MM.1S (cell line): Measurements from ENCODE around the gene SART3.

Source experiments
- DNase-seq: peaks from one replicate; pipeline ENCODE4 v3.0.0-alpha.2; 2015
- H2AFZ ChIP-seq: fragments of 300-600 bp; sonication (generic); 2 replicates; pipeline ENCODE4 v1.6.0; 2016; ENCODE audit warnings: antibody characterized with exemption, low read length
- H3F3A ChIP-seq: fragments of 300-600 bp; sonication (generic); 2 replicates; pipeline ENCODE4 v1.6.1; 2016; ENCODE audit warnings: mild to moderate bottlenecking, antibody characterized with exemption, low read length, moderate library complexity, mixed read lengths; ENCODE audit not compliant: insufficient read depth
- H3K27ac ChIP-seq: fragments of 300-600 bp; sonication (generic); 2 replicates; pipeline ENCODE4 v1.5.1; 2016; ENCODE audit warnings: mild to moderate bottlenecking, low read length
- H3K27me3 ChIP-seq: fragments of 300-600 bp; sonication (generic); replicated peaks from 2 replicates; pipeline ENCODE4 v1.6.0; 2016; ENCODE audit warnings: low read length; ENCODE audit not compliant: insufficient read depth
- H3K36me3 ChIP-seq: fragments of 300-600 bp; sonication (generic); replicated peaks from 2 replicates; pipeline ENCODE4 v1.6.1; 2016; ENCODE audit warnings: mild to moderate bottlenecking, low read length, mixed read lengths; ENCODE audit not compliant: insufficient read depth
- H3K4me1 ChIP-seq: fragments of 300-600 bp; sonication (generic); 2 replicates; pipeline ENCODE4 v1.6.1; 2016; ENCODE audit warnings: low read length, mixed read lengths
- H3K4me2 ChIP-seq: fragments of 300-600 bp; sonication (generic); 2 replicates; pipeline ENCODE4 v1.6.0; 2016; ENCODE audit warnings: low read depth, low read length
- H3K4me3 ChIP-seq: fragments of 300-600 bp; sonication (generic); 2 replicates; pipeline ENCODE4 v1.5.1; 2016; ENCODE audit warnings: low read length, mixed read lengths
- H3K79me2 ChIP-seq: fragments of 300-600 bp; sonication (generic); 2 replicates; pipeline ENCODE4 v1.6.1; 2016; ENCODE audit warnings: mixed run types, low read length, mixed read lengths
- H3K9ac ChIP-seq: fragments of 300-600 bp; sonication (generic); 2 replicates; pipeline ENCODE4 v1.6.1; 2016; ENCODE audit warnings: low read length, mixed read lengths
- H3K9me2 ChIP-seq: fragments of 300-600 bp; sonication (generic); replicated peaks from 2 replicates; pipeline ENCODE4 v1.6.1; 2016; ENCODE audit warnings: mild to moderate bottlenecking, low read length, mixed read lengths; ENCODE audit not compliant: insufficient read depth
- H3K9me3 ChIP-seq: fragments of 300-600 bp; sonication (generic); replicated peaks from 2 replicates; pipeline ENCODE4 v1.6.1; 2016; ENCODE audit warnings: mild to moderate bottlenecking, low read length, mixed read lengths; ENCODE audit not compliant: insufficient read depth
- H4K20me1 ChIP-seq: fragments of 300-600 bp; sonication (generic); 2 replicates; pipeline ENCODE4 v1.6.1; 2016; ENCODE audit warnings: mild to moderate bottlenecking, low read length, moderate library complexity, mixed read lengths; ENCODE audit not compliant: insufficient read depth
- EZH2 ChIP-seq: fragments of 300-600 bp; sonication (generic); optimal IDR thresholded peaks from 2 replicates; pipeline ENCODE3; 2017; ENCODE audit warnings: low read depth, mild to moderate bottlenecking, antibody characterized with exemption, low read length, mixed read lengths
- EZH2phosphoT487 ChIP-seq: fragments of 300-600 bp; sonication (generic); IDR thresholded peaks from 2 replicates; pipeline ENCODE4 v1.6.1; 2018; ENCODE audit warnings: antibody characterized with exemption, low read length
- TF ChIP-seq, protein P1 (sequence below): fragments of 300-600 bp; sonication (generic); IDR thresholded peaks from 2 replicates; pipeline ENCODE4 v1.5.1; 2016; ENCODE audit warnings: antibody characterized with exemption, low read length, mixed read lengths

Gene SART3

DNA sequence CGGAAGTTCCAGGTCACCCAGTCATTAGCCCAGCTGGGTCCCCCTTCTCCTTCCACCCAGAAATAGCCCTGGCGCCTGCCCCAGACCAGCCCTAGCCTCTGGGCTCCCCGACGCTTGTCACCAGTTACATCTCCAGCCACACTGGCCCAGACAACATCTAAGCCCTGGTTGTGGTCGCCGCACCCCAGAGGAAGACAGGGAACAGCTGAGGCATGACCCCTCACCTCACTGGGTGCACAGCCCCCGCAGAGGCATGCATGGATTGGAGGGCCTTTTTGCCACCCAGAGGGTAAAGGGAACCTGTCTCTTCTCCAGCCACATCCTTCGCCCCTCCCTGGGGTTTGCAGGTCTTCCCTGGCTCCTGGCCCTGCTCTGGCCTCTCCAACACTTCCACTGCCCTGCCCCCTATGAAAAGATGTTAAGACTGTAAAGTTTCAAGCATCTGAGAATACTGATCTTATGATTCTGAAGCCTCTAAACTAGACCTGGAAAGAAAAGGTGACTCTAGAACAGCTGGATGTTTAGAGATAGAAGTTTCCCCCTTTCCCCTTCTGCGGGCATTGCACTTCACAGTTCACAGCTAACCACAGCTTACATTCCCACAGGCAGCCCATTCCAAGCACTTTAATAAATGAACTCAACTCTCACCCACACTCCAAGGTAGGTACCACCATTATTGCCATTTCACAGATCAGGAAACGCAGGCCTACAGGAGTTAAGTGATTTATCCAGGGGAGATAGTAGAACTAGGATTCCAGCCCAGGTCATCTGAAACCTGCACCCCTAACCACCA lies 22.2 kb upstream of the SART3 start:
- Histone ChIP-seq H3K36me3 (no peaks in the 10 kb centered on the region), H3F3A (no peaks in the 10 kb centered on the region), H3K4me3 (no peak overlapping the region), H3K9me2 (no peaks in the 10 kb centered on the region), H3K4me1 (peaks cover 12% of the 10 kb centered on the region; the same call in 1 of the 2 replicates), H2AFZ (no peak overlapping the region), H3K4me2 (no peak overlapping the region), H3K79me2 (no peaks in the 10 kb centered on the region), H3K9me3 (no peaks in the 10 kb centered on the region), H3K27ac (no peak overlapping the region), H4K20me1 (no peaks in the 10 kb centered on the region), H3K27me3 (no peaks in the 10 kb centered on the region), H3K9ac (no peak overlapping the region)
- no peak for DNase-seq
- TF ChIP-seq EZH2 (no peak), EZH2phosphoT487 (no peak)
- TF ChIP-seq, protein P1, sequence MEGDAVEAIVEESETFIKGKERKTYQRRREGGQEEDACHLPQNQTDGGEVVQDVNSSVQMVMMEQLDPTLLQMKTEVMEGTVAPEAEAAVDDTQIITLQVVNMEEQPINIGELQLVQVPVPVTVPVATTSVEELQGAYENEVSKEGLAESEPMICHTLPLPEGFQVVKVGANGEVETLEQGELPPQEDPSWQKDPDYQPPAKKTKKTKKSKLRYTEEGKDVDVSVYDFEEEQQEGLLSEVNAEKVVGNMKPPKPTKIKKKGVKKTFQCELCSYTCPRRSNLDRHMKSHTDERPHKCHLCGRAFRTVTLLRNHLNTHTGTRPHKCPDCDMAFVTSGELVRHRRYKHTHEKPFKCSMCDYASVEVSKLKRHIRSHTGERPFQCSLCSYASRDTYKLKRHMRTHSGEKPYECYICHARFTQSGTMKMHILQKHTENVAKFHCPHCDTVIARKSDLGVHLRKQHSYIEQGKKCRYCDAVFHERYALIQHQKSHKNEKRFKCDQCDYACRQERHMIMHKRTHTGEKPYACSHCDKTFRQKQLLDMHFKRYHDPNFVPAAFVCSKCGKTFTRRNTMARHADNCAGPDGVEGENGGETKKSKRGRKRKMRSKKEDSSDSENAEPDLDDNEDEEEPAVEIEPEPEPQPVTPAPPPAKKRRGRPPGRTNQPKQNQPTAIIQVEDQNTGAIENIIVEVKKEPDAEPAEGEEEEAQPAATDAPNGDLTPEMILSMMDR, result no peak

DNA sequence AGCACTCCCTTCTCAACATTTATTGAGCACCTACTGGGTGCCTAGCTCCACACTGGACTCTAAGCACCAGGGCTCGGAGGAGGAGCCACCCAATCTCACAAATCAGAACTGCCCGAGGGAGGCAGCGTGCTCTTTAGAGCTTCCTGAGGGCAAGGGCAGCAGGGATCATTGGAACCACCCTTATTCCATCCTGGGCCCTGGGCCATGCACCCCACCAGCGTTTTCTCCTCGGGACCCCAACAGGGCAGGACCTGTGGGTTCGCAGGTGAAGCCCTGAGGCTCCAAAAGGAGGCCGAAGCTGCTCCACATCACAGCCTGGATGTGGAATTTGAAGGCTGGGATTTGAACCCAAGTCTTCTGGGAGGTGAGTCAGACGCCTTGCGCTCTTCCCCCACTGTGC lies 21.5 kb upstream of the SART3 start:
- Histone ChIP-seq H4K20me1 (no peaks in the 10 kb centered on the region), H3K27ac (no peak overlapping the region), H3K4me2 (no peak overlapping the region), H3K4me3 (no peak overlapping the region), H3K36me3 (no peaks in the 10 kb centered on the region), H2AFZ (no peak overlapping the region), H3K4me1 (peaks cover 17% of the 10 kb centered on the region; the same call in 1 of the 2 replicates), H3K27me3 (no peaks in the 10 kb centered on the region), H3F3A (no peaks in the 10 kb centered on the region), H3K9me3 (no peaks in the 10 kb centered on the region), H3K79me2 (no peaks in the 10 kb centered on the region), H3K9me2 (no peaks in the 10 kb centered on the region), H3K9ac (no peak overlapping the region)
- TF ChIP-seq, protein P1, result no peak
- no peak for TF ChIP-seq EZH2
- TF ChIP-seq EZH2phosphoT487, result no peak
- no peak for DNase-seq

DNA sequence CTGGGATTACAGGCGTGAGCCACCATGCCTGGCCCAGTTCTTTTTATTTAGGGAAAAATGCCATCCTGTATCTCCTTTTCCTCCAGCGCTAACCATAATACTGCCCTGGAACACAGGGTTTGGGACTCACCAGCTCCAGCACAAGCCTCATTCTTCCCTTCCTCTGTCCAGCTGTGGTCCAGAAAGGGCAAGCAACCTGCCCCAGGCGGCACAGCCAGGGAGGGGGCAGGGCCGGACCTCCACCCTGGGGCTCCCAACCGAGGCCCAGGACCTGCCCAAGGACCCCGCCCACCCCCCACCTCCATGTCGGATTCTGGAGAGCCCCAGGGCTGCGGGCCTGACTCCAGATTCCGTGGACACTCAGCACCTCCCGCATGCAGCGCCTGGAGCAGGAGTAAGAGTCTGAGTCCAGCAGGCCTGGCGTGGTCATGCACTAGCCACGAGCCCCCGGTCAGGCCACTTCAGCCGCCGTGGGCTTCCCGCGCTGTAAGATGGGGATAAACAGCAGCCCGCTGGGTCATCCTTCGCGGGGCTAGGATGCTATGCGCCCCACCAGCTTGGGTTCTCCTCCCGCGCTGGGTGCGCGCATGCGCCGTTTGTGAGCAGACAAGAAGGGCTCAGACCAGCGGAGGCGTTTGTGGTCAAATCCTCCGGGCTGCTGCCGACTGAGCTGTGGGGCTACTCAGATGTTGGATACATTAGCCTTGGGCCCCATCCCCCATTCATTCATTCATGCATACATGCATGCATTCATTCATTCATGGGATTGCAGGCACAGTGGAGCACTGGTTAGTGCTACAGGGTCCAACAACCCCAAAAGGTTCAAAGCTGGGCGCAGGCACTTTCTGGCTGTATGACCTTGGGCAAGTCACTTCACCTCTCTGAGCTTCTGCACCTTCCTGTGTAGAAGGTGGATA lies 20.6 kb upstream of the SART3 start:
- Histone ChIP-seq H4K20me1 (no peaks in the 10 kb centered on the region), H3K9me2 (no peaks in the 10 kb centered on the region), H3K79me2 (no peaks in the 10 kb centered on the region), H3K4me1 (peaks cover 26% of the 10 kb centered on the region), H3K9me3 (no peaks in the 10 kb centered on the region), H3K4me2 (no peak overlapping the region), H2AFZ (no peak overlapping the region), H3K27ac (no peak overlapping the region), H3F3A (peaks cover 4% of the 10 kb centered on the region; the same call in 1 of the 2 replicates), H3K4me3 (no peak overlapping the region), H3K27me3 (no peaks in the 10 kb centered on the region), H3K9ac (no peak overlapping the region), H3K36me3 (no peaks in the 10 kb centered on the region)
- no peak for TF ChIP-seq EZH2
- no peak for DNase-seq
